ENCODE measurements around the gene PAQR8. TPM values are rescaled to one million over a fixed set of nuclear protein-coding genes. Genes with fewer than 3 reads are reported as not detected.

Gene PAQR8
- polyA plus RNA-seq, 1 of the 3 experiments (the other 2 are of a cell fraction), result 2.3 TPM

DNA sequence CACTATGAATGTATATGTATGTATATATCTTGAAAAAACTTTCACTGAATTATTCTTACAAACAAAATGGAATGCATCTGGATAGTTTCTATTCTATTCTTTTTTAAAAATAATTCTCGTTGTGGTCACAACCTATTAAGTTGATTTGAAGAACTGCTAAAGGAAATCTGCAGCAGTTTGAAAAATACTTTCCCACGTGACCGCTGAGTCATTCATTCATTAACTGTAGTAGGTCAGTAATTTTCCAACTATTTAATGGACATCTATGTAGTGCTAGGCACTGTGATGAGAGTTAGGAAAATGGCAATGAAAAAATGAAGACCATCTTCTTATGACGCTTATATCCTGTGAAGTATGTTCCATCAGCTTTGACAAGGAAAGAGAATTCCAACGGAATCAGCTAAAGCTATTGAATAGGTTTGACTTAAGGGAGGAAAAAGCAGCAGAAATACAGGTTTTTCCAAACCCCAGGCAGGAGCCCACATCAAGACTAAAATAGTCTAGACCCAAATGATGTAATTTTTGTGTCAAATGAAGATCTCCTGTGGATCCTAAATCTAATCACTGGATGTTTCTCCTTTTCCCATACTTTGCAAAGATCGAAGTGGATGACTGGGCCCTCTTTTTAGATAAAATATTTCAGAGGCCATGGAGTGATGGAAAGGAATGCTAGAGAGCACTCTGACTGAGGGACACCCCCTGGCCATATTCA, 54.1 kb downstream of the PAQR8 start (continued):
- TF ChIP-seq, protein P1, sequence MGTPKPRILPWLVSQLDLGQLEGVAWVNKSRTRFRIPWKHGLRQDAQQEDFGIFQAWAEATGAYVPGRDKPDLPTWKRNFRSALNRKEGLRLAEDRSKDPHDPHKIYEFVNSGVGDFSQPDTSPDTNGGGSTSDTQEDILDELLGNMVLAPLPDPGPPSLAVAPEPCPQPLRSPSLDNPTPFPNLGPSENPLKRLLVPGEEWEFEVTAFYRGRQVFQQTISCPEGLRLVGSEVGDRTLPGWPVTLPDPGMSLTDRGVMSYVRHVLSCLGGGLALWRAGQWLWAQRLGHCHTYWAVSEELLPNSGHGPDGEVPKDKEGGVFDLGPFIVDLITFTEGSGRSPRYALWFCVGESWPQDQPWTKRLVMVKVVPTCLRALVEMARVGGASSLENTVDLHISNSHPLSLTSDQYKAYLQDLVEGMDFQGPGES (IDR thresholded peaks at IDR 0.05; ENCODE audit: low read depth, low read length), result no peak
- TF ChIP-seq TEAD4 (IDR thresholded peaks at IDR 0.05; ENCODE audit: borderline replicate concordance, insufficient read depth) (no peak), FOSL2 (IDR thresholded peaks at IDR 0.05; ENCODE audit: borderline replicate concordance, low read depth) (peak; percentile 38; the same call in 1 of the 2 replicates), NRF1 (IDR thresholded peaks at IDR 0.05; ENCODE audit: low read depth, low read length) (no peak)

- DNase-seq, result peak; percentile 58
- WGBS (ENCODE audit: low lambda C conversion rate), result 0% methylated on average over 1 of the region's 1 CpG
- H3K27ac ChIP-seq (ENCODE audit: low read depth in 2 of 2, low read length in 1 of 2), result peak overlapping the region; percentile 74 to 97; a peak in 3 of 4 replicates
- TF ChIP-seq GATA2 (CRISPR knock-in tag; IDR thresholded peaks at IDR 0.05), result no peak
- no peak for TF ChIP-seq RFX5 (IDR thresholded peaks at IDR 0.05; ENCODE audit: low read length)
- no peak for TF ChIP-seq POLR2AphosphoS5 (IDR thresholded peaks at IDR 0.05; ENCODE audit: low read depth, low read length)
- peak; percentile 88 for TF ChIP-seq CTCF (IDR thresholded peaks at IDR 0.05)
- no peak for TF ChIP-seq EZH2phosphoT487 (IDR thresholded peaks at IDR 0.05; ENCODE audit: borderline replicate concordance, low read depth)
- TF ChIP-seq, protein P1 (IDR thresholded peaks at IDR 0.05; ENCODE audit: low read depth, low read length), result no peak
- TF ChIP-seq RCOR1 (IDR thresholded peaks at IDR 0.05; ENCODE audit: low read length), result no peak
- TF ChIP-seq RAD21 (IDR thresholded peaks at IDR 0.05; ENCODE audit: low read length), result peak; percentile 98
- no peak for TF ChIP-seq REST (IDR thresholded peaks at IDR 0.05; ENCODE audit: low read depth, low read length)
- TF ChIP-seq EP300 (IDR thresholded peaks at IDR 0.05; ENCODE audit: borderline replicate concordance in 1 of 2, low read depth in 1 of 2, low read length in 1 of 2), result no peak
- TF ChIP-seq FOXJ3 (CRISPR knock-in tag; IDR thresholded peaks at IDR 0.05), result no peak
- no peak for TF ChIP-seq TEAD4 (IDR thresholded peaks at IDR 0.05; ENCODE audit: borderline replicate concordance, insufficient read depth)
- no peak for TF ChIP-seq FOSL2 (IDR thresholded peaks at IDR 0.05; ENCODE audit: borderline replicate concordance, low read depth)
- TF ChIP-seq USF2 (IDR thresholded peaks at IDR 0.05; ENCODE audit: borderline replicate concordance, low read depth, low read length), result no peak
- 0 out of 2 replicates have a peak, but pooled peaks have one; percentile 2 for TF ChIP-seq JUND (IDR thresholded peaks at IDR 0.05)
- TF ChIP-seq MXI1 (IDR thresholded peaks at IDR 0.05; ENCODE audit: low read depth, low read length), result no peak; the same call in 1 of the 2 replicates
- TF ChIP-seq GABPA (IDR thresholded peaks at IDR 0.05; ENCODE audit: low read depth), result no peak
- no peak for TF ChIP-seq MEF2A (IDR thresholded peaks at IDR 0.05; ENCODE audit: borderline replicate concordance, low read depth)
Observed at GRCh38 chr6:52416629-52417151, 54.7 kb downstream of the PAQR8 start.

More at GRCh38 chr6:52416629-52417151, 54.7 kb downstream of the PAQR8 start:
- Histone ChIP-seq H2AFZ (ENCODE audit: low read depth) (no peak overlapping the region), H4K20me1 (ENCODE audit: insufficient read depth) (no peaks in the 10 kb centered on the region), H3K4me3 (ENCODE audit: low read depth in 2 of 2, low read length in 1 of 2) (no peak overlapping the region; a peak in 1 of 4 replicates), H3K36me3 (replicated peaks in 1 of 2; ENCODE audit: control insufficient read depth in 1 of 2, insufficient read depth in 2 of 2, low read length in 1 of 2) (no peaks in the 10 kb centered on the region), H3K9ac (no peak overlapping the region; the same call in 1 of the 2 replicates), H3K79me2 (ENCODE audit: insufficient read depth) (peaks cover 35% of the 10 kb centered on the region), H3K27me3 (ENCODE audit: insufficient read depth) (no peaks in the 10 kb centered on the region), H3K4me2 (peak overlapping the region; percentile 50; the same call in 1 of the 2 replicates), H3K9me3 (no peaks in the 10 kb centered on the region), H3K9me2 (no peaks in the 10 kb centered on the region), H3F3A (replicated peaks; ENCODE audit: insufficient read depth) (peaks cover 40% of the 10 kb centered on the region), H3K4me1 (ENCODE audit: control insufficient read depth in 1 of 2, insufficient read depth in 2 of 2, low read depth in 1 of 2, low read length in 1 of 2) (peaks cover 20 to 37% of the 10 kb centered on the region in 2 experiments)
- ChIA-PET CTCF (interaction anchor here (0.6 to 6.2 kb wide), 42 partner anchors 9 to 262 kb away, joined by 3 to 94 read pairs (median 4); partner anchors contain the start of gene TMEM14A), POLR2A (no interaction called here)
